Mesenteric fat pad (tissue), 1 donor: ENCODE measurements around the gene PPP1R3F. TPM values are rescaled to one million over a fixed set of nuclear protein-coding genes. Genes with fewer than 3 reads are reported as not detected.

Experiments
- DNase-seq: peaks from one replicate; pipeline ENCODE4 v3.0.0-alpha.2; 2020; ENCODE audit warnings: low spot score
- total RNA-seq: library from RNA; stranded (reverse); fragmentation: NEBNext Ultra II Directional; extraction: Animal tissue kit (Norgen Biotek cat#: 25700); gene quantifications from one replicate; pipeline ENCODE4 v1.2.1, GENCODE V29; 2021
- donor health status: DM: yes; HTN: yes; CAD: no.

The PPP1R3F gene
- total RNA-seq, 1 donor from 2014 or later: 2.2 TPM

DNA sequence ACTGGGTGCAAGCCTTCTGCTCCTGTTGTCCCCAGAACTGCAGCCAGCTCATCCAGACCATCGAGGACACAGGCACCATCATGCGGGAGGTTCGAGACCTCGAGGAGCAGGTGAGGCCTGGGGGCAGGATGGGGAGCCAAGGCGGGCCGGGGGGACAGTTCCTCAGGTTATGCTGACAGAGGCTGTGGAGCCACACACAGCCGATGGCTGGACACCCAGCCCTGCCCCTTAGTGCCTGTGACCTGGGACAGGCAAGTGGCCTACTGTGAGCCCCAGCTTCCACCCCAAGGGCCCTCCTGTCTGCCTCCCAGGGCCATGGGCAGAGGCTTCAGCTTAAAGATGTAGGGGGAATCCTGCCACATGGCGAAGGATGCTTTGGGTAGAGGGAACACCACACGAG, 20.0 kb upstream of the PPP1R3F start:
- DNase-seq: no peak

DNA sequence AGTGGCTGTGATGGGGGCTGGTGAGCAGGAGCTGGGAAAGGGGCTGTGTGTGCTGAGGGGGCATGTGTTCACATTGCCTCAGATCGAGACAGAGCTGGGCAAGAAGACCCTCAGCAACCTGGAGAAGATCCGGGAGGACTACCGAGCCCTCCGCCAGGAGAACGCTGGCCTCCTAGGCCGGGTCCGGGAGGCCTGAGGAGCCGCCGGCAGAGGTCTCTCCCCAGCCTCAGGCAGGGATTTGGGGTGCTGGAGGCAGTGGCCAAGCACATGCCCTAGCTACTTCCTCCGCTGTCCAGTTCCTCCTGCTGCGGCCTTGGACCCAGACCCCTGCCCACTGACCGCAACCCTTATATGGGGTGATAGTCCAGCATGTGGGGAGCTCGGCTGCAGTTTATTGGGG, 19.5 kb upstream of the PPP1R3F start:
- no peak for DNase-seq

DNA sequence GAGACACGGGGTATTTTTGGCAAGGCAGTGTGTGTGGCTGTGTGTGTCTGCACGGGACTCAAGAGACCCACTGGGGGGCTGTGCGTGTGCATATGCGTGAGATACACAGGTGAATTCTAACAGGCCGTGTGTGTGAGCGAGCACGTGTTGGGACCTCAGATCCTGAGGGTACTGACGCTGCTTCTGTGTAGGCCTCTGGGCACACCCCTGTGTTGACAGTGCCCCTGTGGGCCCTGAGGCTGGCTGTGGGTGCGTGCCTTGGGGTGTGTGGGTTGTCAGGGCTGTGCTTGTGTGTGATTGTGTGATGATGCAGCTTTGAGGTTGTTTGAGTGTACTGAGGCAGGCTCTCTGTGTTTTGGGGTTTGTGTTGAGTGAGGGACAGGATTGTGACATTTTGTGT, 19.0 kb upstream of the PPP1R3F start:
- DNase-seq: no peak

DNA sequence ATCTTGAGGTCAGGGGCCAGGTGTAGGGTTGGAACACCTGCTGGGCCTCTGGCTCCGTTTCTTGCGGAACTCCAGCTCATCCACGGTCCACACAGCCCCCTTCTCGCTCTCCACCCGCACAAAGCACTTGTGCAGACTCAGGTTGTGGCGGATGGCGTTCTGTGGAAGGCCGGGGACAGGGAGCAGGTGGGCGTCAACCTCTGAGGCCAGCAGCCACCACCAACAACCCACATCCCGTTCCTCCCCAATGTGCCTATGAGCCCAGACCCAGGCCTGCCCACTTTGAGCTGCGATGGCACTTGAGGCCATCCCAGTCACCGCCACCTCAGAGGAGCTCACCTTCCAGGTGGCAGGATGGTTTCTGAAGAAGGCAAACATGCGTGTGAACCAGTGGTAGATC, 18.3 kb upstream of the PPP1R3F start:
- DNase-seq: no peak

DNA sequence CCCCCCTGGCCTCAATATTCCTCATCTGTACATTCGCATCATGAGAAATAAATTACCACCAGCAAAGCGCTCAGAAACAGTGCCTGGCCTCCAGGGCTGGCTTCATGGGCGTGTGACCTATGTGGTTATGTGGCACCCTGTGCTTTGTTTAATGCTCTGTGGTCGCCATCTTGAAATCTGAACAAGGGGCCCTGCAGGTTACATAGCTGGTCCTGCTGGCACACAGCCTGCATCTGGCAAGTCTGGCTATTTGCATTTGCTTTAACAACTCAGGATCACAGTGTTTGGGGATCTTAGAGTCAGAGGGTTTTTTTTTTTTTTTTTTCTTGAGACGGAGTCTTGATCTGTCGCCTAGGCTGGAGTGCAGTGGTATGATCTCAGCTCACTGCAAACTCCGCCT, 15.0 kb upstream of the PPP1R3F start:
- DNase-seq: no peak

DNA sequence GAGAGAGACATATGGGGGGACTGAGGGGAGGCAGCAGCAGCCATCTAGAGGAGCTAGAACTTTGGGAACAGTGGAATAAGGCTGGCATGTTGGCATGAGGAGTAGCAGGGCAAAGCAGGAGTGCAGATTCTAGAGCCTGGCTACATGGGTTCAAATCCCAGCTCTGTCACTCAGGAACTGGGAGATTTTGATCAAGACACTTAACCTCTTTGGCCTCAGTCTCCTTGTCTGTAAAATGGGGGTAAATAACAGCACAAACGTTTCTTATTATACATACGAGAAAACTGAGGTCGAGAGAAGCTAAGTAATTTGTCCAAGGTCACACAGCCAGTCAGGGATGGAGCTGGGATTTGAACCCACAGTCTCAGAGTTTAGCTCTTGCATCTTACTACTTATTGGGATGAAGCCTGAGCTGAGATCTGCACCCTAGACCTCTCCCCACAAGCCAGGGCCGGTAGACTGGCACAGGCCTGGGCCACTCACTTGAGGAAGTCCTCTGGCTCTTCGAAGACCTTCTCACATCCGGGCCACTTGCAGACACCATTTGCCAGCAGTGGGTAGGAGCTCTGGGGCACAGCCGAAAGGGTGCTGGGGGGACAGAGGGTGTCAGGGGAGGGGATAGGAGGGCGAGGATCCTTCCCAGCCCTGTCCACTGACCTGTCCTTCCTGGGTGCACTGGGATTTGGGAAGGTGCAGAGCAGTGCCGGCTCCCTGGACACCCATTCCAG, 13.2 kb upstream of the PPP1R3F start:
- no peak for DNase-seq

DNA sequence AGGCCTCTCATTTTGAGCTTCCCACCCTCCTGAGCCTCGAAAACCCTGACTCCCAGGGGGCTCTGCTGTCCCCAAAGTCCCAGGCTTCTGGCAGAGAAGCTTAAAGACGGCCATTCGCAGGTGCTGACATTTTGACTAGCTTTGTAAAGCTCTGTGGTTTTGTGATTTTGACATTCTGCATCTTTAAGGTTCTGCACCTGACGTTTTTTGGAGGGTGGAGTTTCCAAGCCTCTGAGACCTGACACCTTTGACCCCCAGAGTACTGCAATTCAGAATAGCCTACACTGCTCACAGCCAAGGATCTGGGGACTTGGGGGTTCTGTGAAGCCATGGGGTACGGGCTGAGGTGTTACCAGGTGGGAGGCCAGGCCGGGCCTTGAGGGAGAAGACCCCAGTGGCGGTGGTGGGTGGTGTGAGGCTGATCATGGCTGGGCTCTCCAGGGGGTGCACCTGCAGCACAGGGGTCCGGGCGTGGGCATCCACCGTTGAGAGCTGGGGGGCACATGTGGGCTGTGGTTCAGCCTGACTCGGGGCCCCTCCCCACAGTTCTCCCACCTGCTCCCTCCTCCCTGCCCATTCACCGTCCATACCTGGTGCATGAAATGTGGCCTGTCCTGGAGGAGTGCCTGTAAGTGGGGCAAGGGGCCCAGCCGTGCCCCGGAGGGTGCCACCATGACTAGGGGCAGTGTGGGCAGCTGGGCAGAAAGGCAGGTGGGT, 12.4 kb upstream of the PPP1R3F start:
- no peak for DNase-seq

DNA sequence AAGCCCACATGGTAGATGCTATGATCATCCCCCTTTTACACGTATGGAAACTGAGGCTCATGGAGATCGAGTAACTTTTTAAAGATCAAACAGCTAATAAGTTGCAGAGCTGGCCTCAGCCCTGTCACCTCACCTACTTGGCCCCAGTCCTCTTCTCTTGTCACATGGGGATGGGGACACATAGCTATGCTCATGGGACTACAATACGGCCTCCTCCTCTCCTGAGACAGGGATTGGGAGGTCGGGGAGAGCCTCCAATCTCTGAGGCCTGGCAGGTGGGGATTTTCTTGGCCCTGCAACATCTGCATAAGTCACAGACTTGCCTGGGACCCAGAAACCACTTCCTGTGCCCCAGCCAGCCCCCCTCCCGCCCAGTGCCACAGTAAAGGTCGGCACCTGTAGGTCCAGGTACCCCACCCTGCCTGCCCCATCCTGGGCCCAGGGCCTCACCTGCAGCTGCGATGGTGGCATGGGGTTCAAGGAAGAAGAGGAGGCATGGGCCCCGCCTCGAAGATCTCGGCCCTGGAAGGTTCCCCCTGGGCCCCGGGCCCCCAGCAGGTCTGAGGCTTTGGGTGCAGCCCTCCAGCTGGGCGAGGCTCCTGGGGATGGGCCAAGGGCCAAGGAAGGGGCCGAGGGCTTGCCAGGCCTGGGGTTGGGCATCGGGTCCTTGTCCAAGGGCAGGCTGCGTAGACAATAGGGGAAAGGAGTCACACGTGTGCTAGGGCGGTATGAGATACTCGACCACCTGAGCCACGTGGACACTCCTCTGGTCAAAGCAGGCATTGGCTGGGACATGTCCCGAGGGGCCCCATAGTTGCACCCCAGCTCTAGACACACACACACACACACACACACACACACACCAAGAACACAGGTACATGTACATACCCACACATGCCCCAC, 11.5 kb upstream of the PPP1R3F start:
- DNase-seq: no peak

DNA sequence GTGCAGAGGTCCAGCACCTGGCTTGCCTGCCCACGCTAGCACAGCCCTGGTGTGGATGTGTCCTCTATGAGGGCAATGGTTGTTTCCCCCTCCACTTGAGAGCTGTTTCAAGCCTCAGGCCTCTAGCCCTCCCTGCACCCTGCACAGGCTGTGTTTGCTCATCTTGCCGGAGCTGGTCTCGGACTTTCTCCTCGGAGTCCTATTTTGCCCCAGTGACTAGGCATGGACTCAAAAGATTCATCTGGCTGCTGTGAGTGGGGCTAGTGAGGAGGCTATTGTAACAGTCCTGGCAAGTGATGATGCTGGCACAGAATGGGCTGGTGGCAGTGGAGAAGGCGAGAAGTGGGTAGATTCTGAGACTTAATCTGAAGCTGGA, 10.9 kb upstream of the PPP1R3F start:
- no peak for DNase-seq

DNA sequence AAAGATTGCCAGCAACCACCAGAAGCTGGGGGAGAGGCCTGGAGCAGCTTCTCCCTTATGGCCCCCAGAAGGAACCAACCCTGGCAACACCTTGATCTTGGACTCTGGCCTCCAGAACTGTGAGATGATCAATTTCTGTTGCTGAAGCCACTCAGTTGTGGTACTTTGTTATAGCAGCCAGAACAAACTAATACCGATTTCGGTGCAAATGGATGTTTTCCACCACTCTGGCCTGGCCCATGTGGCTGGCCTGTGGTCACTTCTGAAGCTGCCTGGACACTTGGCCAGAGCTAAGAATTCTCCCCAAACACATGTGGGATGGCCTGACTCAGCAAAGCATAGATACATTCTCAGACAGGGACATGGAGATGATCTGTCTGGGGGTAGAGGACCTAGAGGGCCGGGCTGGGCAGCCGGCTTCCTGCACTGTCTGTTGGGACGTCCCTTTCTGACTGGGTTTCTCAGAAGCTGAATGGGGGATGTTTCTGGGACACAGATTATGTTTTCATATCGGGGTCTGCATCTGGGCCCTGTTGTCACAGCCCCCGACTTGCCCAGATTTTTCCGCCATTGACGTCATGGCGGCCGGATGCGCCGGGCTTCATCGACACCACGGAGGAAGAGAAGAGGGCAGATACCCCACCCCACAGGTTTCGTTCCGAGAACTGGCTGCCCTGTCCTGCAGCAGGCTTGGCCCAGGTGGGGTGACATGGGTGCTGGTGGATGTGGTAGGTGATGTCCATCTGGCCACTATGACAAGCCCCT, 9.2 kb upstream of the PPP1R3F start:
- no peak for DNase-seq

DNA sequence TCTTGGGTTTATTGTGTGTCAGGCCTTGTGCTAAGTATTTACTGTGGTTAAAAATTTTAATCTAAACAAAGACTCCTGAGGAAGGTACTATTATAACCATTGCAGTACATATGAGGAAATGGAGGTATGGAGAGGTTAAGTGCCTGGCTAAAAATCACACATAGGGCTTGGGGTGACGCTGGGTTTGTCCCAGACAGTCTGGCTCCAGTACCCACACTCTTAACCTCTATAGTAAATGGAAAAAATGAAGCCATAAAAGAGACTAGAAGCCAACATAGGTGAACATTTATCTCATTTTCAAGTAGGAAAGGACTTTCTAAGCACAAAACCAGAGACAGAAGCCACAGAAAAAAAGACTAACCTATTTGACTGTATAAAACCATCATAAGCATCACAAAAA, 7.0 kb upstream of the PPP1R3F start:
- no peak for DNase-seq

DNA sequence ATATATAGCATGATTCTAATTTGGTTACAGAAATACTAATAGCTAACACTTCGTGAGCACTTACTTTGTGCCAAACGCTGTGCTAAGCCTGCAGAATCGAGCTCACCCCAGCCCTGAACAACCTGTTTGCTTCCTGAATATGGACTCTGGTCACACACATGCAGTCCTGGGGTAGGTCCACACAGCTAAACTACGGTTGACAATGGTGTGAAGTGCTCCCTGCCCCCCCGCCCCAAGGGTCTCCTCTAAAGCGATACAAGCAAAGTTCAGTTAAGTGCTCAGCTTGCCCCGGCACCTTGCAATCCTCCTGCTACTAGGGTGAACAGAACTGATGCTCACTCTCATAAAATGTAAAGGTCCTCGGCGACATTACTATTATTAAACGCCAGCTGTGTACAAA, 6.0 kb upstream of the PPP1R3F start:
- no peak for DNase-seq

DNA sequence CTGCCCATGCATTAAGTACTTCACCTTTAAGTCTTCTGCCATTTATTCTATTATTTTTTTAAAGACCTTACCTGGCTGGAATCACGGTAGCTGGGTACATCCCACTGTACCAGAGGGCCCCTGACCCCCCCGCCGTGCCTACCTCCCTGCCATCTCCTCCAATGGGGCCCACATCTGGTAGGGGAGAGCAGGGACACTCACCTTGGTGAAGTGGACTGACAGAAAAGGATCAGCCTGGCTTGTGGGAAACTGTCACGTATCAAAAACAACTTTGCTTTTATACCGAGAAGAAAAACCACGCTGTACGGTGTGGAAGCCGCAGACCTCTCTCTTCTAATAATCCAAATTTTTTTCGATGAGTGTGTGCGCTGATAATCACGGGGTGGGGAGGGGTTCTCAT, 5.1 kb upstream of the PPP1R3F start, which contains the start of gene FOXP3:
Gene FOXP3 (minus strand): TSS at position 251 of the 400 bp plus-strand sequence. CDS start 6,205 bp downstream, outside the sequence.
- DNase-seq: no peak

DNA sequence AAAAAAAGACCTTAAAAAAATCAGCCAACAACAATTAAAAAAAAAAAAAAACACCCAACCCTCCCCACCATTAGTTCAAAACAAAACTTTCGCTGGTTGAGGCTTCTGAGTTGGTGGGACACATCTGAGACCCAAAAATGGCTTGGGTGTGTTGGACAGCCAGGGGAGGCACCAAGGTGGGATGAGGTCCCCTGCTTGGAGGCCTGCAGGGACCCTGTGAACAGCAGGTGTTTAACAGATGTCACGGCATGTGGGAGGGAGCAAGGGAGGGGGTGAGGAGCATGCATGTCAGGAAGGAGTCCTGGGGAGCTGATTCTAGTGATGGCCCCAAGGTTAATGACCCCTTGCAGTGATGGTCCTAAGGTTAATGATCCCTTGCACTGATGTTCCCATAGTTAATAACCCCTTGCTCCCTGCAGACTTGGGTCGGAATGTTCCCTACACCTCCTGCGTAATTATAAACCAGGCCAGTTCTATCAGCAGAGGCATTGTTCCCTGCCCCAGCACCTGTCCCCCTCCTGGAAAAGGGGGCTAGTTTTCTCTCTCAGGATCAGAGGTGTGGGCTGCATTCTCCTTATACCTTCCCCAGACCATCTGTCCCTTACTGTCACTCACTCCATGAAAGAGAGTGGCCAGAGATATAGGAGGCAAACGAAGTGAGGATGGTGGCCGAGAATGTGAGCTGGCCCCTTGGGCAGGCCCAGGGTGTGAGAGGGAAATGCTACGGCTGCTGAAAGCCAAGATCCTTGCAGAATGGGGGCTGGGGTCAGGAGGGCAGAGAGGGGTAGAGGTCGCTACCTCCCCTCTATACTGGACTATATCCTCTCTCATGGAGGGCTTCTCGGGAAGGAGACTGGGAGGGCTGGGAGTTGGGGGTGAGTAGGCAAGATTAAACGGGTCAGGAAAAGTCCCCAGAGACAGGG, 2.8 kb upstream of the PPP1R3F start:
- DNase-seq: no peak

DNA sequence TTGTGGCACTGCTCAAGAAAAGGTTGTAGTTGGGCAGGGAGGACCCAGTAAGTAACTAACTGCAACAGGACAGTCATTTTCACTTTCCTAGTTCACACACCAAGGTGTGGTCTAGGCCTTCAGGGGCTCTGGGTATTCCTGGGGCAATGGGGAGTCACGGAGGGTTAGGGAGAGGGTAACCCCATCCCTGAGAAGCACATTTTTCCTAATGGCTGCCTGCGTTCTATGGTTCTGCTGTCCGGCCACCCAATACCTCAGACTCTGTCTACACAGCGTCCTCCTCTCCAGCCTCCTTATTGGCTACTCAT, 937 bp upstream of the PPP1R3F start:
- DNase-seq: no peak

DNA sequence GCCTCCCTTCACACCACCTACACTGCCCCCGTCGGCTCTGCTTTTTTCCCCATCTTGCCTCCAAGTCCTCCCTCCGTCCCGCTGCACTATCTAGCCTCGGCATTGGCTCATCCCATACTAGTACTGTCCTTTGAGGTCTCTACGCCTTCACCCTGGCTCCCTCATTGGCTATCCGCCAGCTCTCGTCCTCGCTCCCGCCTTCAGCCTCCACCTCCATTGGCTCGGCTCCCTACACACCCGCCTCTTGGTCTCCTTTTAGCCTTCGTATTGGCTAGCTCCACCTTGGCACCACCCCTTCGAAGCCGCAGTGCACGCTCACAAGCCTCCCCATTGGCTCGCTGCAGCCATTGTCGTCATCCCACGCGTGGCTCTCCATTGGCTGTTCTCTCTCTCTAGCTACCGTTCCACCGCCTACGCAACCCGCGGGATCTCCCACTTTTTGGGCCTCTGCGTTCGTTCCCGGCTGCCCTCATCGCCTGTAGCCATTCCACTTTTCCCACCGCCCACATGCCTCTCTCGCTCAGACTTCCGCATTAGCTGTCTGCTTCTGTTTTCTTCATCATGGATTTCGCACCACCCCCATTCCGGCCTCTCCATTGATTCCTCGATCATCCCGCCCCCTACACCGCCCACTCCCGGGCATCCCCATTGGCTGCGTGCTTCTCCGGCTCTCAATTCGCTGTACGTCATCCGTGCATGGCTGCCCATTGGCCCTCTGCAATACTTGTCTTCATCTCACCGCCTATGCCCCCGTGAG, 405 bp upstream of the PPP1R3F start:
- DNase-seq: peak; percentile 96

DNA sequence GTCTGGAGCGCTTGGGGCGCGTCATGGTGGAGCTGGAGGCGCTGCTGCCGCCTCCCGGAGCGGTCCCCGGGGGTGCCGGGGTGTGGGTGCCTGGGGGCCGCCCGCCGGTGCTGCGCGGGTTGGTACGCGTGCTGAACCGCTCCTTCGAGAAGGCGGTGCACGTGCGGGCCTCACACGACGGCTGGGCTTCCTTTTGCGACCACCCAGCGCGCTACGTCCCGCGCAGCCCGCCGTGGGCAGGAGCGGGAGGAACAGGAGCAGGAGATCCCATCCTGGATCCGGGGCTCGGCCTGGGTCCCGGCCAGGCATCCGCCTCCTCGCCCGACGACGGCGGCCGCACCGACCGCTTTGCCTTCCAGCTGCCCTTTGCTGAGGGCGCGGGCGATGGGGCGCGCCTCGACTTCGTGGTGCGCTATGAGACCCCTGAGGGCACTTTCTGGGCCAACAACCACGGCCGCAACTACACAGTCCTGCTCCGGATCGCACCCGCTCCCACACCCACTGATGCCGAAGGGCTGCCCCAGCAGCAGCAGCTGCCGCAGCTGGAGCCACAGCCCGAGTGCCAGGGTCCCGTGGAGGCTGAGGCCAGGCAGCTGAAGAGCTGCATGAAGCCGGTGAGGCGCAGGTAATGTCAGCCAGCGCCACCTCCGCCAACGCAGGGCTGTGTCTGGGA, 792 bp downstream of the PPP1R3F start:
- no peak for DNase-seq

DNA sequence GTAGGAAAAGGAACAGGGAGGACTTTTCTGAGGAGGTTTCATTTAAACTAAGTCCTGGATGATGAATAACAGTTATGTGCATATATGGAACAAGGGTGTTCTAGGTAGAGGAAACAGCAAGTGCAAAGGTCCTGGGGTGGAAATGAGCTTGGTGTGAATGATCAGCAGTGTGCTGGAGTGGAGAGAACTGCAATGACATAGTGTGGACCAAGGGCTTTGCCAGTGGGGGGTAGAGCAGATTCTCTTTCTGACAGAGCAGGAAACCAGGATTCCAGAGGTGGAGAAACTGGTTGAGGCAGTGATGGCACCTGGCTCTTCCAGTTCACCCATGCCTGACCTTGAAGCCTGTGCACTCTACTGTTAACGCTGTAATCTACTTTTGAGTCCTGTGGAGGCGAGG, 1.7 kb downstream of the PPP1R3F start:
- DNase-seq: no peak

DNA sequence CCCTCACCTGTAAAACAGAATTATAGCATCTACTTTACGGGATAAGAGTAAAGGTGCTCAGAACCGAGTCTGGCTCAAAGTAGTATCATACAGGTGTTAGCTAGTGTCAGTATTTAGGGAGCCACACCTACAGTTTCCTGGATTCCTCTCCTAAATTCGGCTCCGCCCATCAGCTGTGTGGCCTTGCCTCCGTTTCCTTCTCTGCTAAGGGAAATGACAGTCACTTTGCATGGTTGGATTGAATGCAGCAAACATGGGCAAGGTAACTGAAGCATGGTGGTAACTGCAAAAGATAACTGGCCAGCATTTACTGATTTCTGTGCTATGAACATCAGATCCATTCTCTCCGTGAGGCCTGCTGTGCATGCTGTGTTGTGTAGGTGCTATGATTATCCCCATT, 2.8 kb downstream of the PPP1R3F start:
- no peak for DNase-seq
